T-helper 1 cell treated with Interleukin-12 subunit alpha and Interleukin-12 subunit beta and Interleukin-4 antibody, amounts not matched to agents 30 ng/mL and 1 ng/mL, for 36 hours (primary cell): ENCODE data around the gene CWC27. TPM values are rescaled to one million over a fixed set of nuclear protein-coding genes. Genes with fewer than 3 reads are reported as not detected.

Experiments
- intact Hi-C: fragments of 100-400 bp; cut with micrococcal nuclease; formaldehyde crosslinking; loops from one replicate; pipeline ENCODE4 v1.15.1; 2024
- total RNA-seq: library from RNA; stranded (reverse); gene quantifications from 2 replicates; pipeline ENCODE4 v1.2.3, GENCODE V29; 2022

CWC27 gene
- total RNA-seq, 1 donor from 2014 or later: 26.3 TPM

- intact Hi-C loops: no loop called here
Observed at GRCh38 chr5:65065001-65065511, 296.3 kb downstream of the CWC27 start.

- intact Hi-C loops: no loop called here
Observed at GRCh38 chr5:65066387-65067146, 297.8 kb downstream of the CWC27 start.

- intact Hi-C loops: no loop called here
Observed at GRCh38 chr5:65067147-65067506, 298.4 kb downstream of the CWC27 start.

Other genes with a start within 250 kb of the CWC27 start
- gene SHISAL2B, start 78.4 kb upstream of the CWC27 start, total RNA-seq: not detected in 2 replicates
- 24.3 and 26.8 TPM in 2 replicates for gene SREK1IP1, start 239 bp upstream of the CWC27 start, total RNA-seq